ENCODE measurements around the gene KBTBD4.
"Not testable (repeated sequence)": the region's sequence is repeated elsewhere in the genome, so short reads cannot be mapped to it uniquely, and the experiment has no call there.

GRCh38 chr11:47557004-47557403 is 21.8 kb downstream of the KBTBD4 start:
- not testable (repeated sequence) for TF ChIP-seq CTCF (IDR thresholded peaks at IDR 0.05); EZH2 (IDR thresholded peaks at IDR 0.05; ENCODE audit: borderline replicate concordance, insufficient read depth, low read depth, low read length, poor library complexity, severe bottlenecking)

All from B cell (primary cell).